ENCODE data around the gene PLAC8L1. TPM values are rescaled to one million over a fixed set of nuclear protein-coding genes. Genes with fewer than 3 reads are reported as not detected.

Gene PLAC8L1
- total RNA-seq, 1 experiment from 2014 or later = 0.49 TPM

- ATAC-seq (no peak), DNase-seq (ENCODE audit: low read depth, low spot score) (no peak)
- intact Hi-C loops (cut with micrococcal nuclease; ENCODE audit: unreplicated experiment) = no loop called here
- no peaks in the 10 kb centered on the region for H3K36me3 ChIP-seq (ENCODE audit: control insufficient read depth, insufficient read depth, low read length)
- H3K9me3 ChIP-seq (ENCODE audit: control insufficient read depth, insufficient read depth, low read depth, low read length) = no peaks in the 10 kb centered on the region
- H3K4me3 ChIP-seq (ENCODE audit: low read depth in 2 of 2, low read length in 2 of 2) = no peak overlapping the region
- POLR2A ChIA-PET = no interaction called here
- TF ChIP-seq CTCF (IDR thresholded peaks at IDR 0.05) (no peak), POLR2AphosphoS5 (IDR thresholded peaks at IDR 0.05; ENCODE audit: low read depth, low read length) (no peak), SIN3A (IDR thresholded peaks at IDR 0.05; ENCODE audit: borderline replicate concordance, insufficient read depth, low read depth, low read length) (no peak), REST (IDR thresholded peaks at IDR 0.05; ENCODE audit: insufficient read depth in 1 of 2, low read depth in 2 of 2, low read length in 1 of 2) (no peak), TCF7L2 (IDR thresholded peaks at IDR 0.05; ENCODE audit: low read depth, low read length) (no peak)
- H3K4me1 ChIP-seq (ENCODE audit: control insufficient read depth, insufficient read depth, low read length) = peaks cover 7% of the 10 kb centered on the region; the same call in 1 of the 2 replicates
- H3K27me3 ChIP-seq (ENCODE audit: control insufficient read depth, insufficient read depth, low read length) = no peaks in the 10 kb centered on the region
- no peak overlapping the region for H3K27ac ChIP-seq (ENCODE audit: low read length)
- in situ Hi-C loops (cut with HindIII; ENCODE audit: low pct_unique_long_range_greater_than_20kb, low sequenced_read_pairs) = no loop called here
- CTCF ChIA-PET = no interaction called here
- no TSS peak for BruUV-seq (replicated peaks)
Observed at GRCh38 chr5:146039420-146039819, 66.0 kb downstream of the PLAC8L1 start.

- Histone ChIP-seq H3K36me3 (ENCODE audit: control insufficient read depth, insufficient read depth, low read length) (no peaks in the 10 kb centered on the region), H3K27me3 (ENCODE audit: control insufficient read depth, insufficient read depth, low read length) (no peaks in the 10 kb centered on the region), H3K9me3 (ENCODE audit: control insufficient read depth, insufficient read depth, low read depth, low read length) (no peaks in the 10 kb centered on the region), H3K4me1 (ENCODE audit: control insufficient read depth, insufficient read depth, low read length) (no peaks in the 10 kb centered on the region), H3K27ac (ENCODE audit: low read length) (no peak overlapping the region), H3K4me3 (ENCODE audit: low read depth in 2 of 2, low read length in 2 of 2) (no peak overlapping the region)
- in situ Hi-C loops (cut with HindIII; ENCODE audit: low pct_unique_long_range_greater_than_20kb, low sequenced_read_pairs) = no loop called here
- intact Hi-C loops (cut with micrococcal nuclease; ENCODE audit: unreplicated experiment) = no loop called here
- DNase-seq (ENCODE audit: low read depth, low spot score) = no peak
- no TSS peak for BruUV-seq (replicated peaks)
- CTCF ChIA-PET = no interaction called here
- TF ChIP-seq SIN3A (IDR thresholded peaks at IDR 0.05; ENCODE audit: borderline replicate concordance, insufficient read depth, low read depth, low read length) = no peak
- no peak for TF ChIP-seq POLR2AphosphoS5 (IDR thresholded peaks at IDR 0.05; ENCODE audit: low read depth, low read length)
- no peak for TF ChIP-seq REST (IDR thresholded peaks at IDR 0.05; ENCODE audit: insufficient read depth in 1 of 2, low read depth in 2 of 2, low read length in 1 of 2)
- TF ChIP-seq TCF7L2 (IDR thresholded peaks at IDR 0.05; ENCODE audit: low read depth, low read length) = no peak
- no peak for TF ChIP-seq CTCF (IDR thresholded peaks at IDR 0.05)
- ATAC-seq = no peak
- POLR2A ChIA-PET = interaction anchor here (0.7 kb wide), 1 partner anchor 9 kb away, joined by 3 read pairs; no protein-coding TSS in a partner anchor
Observed at GRCh38 chr5:146034605-146035004, 70.8 kb downstream of the PLAC8L1 start.

Other genes with a start within 250 kb of the PLAC8L1 start
- not detected for gene GRXCR2, start 232.6 kb downstream of the PLAC8L1 start, total RNA-seq (2021; ENCODE audit: unreplicated experiment)
- gene SH3RF2, start 169.0 kb downstream of the PLAC8L1 start, total RNA-seq (2021; ENCODE audit: unreplicated experiment) = 23.1 TPM
- gene LARS1, start 77.1 kb upstream of the PLAC8L1 start, total RNA-seq (2021; ENCODE audit: unreplicated experiment) = 137 TPM
- 22.5 TPM for gene RBM27, start 98.0 kb upstream of the PLAC8L1 start, total RNA-seq (2021; ENCODE audit: unreplicated experiment)
- 0.15 TPM for gene POU4F3, start 233.3 kb upstream of the PLAC8L1 start, total RNA-seq (2021; ENCODE audit: unreplicated experiment)

Data from Panc1 (cell line).